Stimulated activated CD4-positive, alpha-beta T cell treated with anti-CD3 and anti-CD28 coated beads, Interleukin-1b, Interleukin-23, amount 100 ng/mL, for 24 hours (primary cell): ENCODE results near the gene RASL11A.
"Not testable (repeated sequence)": the region's sequence is repeated elsewhere in the genome, so short reads cannot be mapped to it uniquely, and the experiment has no call there.

Experiments used
- DNase-seq, 4 experiments: peaks; one replicate each; pipeline ENCODE4 v3.0.0-alpha.2; 2020; ENCODE audit warnings: low read depth in 4 of 4, low spot score in 1 of 4

The RASL11A gene

DNA sequence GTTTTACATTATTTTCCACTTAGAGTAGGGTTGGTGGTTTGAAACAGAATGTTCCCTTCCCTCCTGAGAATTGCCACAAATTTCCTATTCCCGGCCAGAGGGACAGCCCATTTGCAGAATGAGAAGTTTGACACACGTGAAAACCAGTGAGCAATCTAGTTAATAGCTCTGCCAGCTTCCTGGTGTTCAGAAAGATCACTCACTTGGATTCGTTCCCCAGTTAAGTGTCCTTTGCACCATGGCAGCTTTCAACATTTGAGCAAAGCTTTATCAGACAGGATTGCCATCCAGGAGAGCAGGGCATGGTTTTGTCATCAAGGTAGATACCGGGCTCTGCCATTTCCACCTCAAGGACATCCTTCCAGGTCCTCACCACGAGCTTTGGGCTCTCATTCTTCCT is 28.2 kb downstream of the RASL11A start:
- DNase-seq: no peak

DNA sequence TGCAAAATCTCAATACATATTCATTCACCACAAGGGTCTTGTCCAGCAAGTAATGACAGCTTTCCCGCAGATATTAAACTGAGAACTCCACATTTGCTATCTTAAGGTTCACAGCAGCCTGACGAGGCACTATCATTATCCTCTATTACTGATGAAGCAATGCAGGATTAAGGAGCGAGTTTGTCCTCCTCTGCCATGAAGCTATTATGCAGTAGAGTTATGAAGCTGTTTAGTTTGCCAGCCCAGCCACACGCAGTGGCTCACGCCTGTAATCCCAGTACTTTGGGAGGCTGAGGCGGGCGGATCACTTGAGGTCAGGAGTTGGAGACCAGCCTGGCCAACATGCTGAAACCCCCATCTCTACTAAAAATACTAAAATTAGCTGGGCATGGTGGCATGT is 29.8 kb downstream of the RASL11A start:
- DNase-seq: not testable (repeated sequence)

DNA sequence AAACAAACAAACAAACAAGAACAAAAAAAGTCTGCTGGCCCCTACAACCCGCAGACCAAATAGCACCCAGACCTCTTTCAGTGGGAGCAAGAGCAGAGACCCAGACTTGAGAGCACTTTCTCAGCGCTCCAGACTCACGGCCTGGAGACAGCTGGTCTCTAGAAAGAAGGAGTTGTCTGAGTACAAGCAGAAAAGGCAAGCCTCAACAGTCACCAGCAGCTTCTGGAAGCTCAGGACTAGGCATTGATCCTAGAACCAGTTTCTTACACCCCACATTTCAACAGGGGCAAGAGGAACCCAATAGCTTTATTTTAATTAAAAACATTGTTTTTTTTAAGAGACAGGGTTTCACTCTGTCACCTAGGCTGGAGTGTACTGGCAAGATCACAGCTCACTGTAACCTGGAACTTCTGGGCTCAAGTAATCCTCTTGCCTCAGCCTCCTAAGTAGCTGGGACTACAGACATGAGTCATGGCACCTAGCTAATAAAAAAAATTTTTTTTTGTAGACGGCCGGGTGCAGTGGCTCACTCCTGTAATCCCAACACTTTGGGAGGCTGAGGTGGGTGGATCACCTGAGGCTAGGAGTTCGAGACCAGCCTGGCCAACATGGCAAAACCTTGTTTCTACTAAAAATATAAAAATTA is 30.4 kb downstream of the RASL11A start:
- no peak for DNase-seq

DNA sequence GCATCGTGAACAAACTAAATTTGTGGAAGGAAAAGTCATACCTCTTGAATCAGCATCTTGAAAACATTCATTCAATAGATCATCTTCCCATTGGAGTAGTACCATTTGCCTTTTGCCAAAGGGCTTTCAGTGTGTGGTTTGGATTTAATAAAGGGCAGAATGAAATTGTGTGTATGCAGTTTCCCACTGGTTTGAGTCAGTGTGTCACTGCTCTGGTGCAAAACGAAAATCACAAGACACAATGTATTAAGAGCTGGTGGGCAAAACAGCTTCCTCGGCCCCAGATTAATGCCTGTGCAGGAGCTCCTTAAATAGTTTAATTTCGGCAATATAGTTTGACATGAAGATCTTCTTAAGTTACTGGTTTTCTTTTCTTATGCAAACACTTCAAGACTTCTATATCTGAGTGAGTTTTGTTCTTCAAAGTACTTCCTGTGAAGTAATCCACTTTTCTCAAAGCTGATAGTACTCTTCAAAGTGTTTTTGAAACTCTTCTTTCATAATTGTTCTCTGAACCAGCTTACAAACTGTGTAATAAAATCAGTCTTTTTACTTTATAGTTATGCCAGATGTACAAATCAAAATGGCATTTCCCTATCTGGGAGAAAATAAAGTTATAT is 32.1 kb downstream of the RASL11A start:
- no peak for DNase-seq

DNA sequence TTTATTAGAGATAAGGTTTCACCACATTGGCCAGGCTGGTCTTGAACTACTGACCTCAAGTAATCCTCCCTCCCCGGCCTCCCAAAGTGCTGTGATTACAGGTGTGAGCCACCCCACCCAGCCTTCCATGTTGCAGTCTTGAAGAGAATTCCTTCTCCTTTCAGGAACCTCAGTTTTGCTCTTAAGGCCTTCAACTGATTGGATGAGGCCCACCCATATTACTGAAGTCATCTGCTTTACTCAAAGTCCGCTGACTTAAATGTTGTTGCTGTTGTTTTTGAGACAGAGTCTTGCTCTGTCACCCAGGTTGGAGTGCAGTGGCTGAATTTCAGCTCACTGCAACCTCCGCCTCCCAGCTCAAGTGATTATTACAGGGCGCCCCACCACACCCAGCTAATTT is 33.5 kb downstream of the RASL11A start:
- DNase-seq: no peak

DNA sequence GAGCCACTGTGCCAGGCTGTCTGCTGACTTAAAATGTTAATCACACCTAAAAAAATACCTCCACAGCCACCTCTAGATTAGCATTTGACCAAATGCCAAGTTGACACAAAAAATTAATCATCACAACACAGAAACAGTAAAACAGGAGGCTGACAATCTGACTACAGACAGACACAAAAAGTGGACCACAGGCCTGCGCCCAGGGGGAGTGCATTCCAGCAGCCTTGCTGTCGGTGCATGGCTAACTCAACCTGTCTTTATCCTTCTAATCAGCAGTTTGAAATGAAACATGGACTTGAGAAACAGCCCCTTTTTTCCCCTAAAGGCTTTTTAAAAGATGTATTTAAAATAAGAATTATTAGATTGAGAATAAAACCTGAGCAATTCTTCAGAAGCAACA is 34.0 kb downstream of the RASL11A start:
- no peak for DNase-seq

DNA sequence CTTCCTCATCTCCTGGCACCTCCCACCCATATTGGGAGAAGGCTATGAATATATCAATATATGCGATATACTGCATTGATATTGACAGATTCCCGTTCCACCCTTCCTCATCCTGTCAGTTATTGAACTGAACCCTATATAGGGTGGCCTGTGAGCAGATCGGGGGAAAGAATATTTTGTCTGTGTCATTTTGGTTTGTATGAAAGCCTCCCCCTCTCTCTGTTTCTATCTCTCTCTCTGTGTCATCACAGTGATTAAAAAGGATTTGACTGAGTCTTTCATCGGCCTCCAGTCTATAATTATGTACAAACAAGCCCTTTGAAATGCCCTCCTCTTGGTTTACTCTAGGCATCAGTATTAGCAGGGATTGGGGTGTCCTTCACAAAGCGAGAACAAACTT is 35.7 kb downstream of the RASL11A start:
- no peak for DNase-seq

DNA sequence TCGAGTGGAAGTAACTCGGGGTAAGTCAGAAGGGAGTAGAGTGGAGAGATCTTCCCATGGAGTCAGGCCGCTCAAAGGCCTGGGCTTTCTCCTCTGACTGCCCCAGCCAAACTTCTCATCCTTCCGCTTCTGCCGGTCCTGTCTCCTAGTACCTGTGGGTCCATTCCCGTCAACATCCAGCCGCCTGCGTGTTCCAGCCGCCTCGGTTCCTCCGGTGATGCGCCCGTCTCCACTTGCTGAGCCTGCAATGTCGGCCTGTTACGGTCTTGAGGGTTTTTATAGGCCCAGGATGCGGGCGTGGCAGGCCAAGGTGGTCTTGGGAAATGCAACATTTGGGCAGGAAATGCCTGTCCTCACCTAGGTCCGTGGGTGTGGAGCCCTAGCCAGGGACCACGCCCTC is 38.3 kb downstream of the RASL11A start:
- no peak for DNase-seq

DNA sequence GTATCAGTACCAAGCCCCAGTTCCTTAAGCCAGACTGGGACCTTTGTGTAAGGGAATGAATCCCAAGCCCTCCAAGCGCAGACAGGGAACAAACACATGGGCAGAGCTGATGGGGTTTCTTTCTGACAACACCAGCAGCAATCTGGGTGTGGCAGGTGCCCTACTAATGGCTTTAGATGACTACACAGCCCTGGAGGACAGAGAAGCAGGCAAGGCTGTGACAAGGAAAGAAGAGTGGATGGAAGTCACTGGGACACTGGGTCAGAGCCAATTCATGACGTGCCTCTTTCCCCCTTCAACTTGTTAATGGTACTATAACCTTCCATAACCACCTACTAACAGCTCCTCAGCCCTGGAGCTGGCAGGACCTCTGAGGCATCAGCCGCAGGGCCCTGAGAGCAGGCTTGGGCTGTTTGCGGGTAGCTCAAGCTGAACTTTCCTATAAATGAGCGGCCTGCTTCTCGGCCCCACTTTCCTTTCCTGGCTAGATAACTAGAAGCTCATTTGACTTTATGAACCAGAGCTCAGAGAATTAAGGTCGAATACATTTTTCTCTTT is 38.9 kb downstream of the RASL11A start:
- no peak for DNase-seq

DNA sequence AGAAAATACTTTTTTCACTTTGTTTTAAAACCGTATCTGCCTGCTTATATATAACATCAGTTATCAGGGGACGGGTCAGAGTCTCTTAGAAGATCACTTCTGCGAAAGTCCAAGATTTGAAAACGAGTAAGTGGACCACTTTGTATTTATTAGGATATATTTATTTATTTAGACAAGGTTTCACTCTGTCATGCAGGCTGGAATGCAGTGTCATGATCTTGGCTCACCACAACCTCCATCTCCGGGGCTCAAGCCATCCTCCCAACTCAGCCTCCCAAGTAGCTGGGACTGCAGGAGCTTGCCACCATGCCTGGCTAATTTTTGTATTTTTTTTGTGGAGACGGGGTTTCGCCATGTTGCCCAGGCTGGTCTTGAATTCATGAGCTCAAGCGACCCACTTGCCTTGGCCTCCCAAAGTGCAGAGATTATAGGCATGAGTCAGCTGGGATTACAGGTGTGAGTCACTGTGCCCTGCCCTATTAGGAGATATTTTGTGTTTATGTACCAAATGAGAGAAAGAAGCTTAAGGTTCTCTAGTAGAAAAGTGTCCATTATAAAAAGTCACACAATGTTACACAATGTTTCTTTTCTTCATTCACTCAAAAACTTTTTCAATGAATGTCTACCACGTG is 39.5 kb downstream of the RASL11A start:
- DNase-seq: no peak

DNA sequence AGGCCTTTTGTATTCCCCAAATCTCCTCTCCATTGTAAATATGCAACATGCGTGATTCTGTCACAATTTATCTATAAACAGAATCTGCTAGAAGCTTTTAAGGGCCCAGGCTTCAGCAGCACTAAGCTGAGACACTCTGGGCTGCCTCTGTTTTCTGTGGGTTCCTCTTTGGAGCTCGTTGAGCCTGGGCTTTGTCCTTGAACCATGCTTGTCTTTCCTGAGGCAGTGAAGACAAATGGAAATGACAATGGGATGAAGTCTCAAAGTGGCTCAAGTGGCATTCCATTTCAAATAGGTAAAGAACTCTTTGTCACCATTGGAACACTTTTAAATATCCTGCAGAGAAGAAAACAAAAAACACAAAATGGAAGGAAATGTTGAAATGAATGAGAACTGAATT is 40.3 kb downstream of the RASL11A start:
- no peak for DNase-seq

DNA sequence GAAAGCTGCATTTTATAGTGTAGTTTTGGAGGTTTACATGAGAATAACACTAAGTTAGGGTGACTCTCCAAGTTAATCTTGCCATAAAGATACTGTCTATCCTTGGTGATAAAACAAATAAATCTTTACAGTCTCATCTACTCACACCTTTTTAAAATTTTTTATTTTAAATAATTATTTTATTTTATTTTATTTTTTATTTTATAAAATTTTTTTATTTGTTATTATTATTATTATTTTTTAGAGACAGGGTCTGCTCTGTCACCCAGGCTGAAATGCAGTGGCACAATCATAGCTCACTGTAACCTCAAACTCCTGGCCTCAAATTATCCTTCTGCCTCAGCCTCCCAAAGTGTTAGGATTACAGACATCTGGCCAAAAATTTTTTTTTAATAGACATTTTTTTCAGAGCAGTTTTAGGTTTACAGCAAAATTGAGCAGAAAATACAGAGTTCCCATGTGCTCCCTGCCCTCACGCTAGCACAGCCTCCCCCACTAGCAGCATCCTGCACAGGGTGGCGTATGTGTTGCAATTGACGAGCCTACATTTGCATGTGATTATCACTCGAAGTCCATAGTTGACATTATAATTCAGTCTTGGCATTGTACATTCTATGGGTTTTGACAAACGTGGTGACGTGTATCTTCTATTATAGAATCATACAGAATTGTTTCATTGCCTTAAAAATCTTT is 41.0 kb downstream of the RASL11A start:
- DNase-seq: no peak

DNA sequence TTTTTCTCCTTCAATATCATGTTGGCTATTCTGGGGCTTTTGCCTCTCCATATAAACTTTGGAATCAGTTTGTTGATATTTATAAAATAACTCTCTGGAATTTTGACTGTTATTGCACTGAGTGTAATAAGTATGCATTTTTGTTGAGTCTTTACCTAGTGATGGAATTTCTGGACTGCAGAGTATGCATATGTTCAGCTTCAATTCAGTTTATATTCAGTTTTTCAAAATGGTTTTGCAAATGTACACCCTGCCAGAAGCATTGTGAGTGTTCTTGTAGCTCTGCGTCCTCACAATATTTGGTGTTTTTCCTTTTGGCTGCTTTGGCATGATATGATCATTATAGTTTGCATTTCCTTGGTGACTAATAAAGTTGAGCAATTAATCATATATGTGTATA is 43.1 kb downstream of the RASL11A start:
- DNase-seq: no peak

DNA sequence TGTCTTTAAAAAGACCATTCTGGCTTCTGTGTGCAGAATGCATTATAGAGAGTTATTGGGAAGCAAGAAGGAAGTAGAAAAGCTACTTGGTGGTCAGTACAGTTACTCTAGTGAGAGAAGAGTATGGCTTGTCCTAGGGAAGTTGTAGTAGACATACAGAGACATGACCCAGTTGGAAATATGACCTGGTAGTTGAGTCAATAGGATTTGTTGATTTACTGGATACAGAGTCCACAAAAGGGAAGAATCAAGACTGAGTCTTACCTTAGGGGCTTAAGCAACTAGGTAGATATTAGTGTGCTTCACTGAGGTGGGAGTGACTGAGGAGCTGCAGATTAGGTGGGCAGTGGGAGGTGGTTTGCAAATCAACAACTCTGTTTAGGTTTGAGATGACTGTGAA is 48.8 kb downstream of the RASL11A start:
- DNase-seq: no peak

DNA sequence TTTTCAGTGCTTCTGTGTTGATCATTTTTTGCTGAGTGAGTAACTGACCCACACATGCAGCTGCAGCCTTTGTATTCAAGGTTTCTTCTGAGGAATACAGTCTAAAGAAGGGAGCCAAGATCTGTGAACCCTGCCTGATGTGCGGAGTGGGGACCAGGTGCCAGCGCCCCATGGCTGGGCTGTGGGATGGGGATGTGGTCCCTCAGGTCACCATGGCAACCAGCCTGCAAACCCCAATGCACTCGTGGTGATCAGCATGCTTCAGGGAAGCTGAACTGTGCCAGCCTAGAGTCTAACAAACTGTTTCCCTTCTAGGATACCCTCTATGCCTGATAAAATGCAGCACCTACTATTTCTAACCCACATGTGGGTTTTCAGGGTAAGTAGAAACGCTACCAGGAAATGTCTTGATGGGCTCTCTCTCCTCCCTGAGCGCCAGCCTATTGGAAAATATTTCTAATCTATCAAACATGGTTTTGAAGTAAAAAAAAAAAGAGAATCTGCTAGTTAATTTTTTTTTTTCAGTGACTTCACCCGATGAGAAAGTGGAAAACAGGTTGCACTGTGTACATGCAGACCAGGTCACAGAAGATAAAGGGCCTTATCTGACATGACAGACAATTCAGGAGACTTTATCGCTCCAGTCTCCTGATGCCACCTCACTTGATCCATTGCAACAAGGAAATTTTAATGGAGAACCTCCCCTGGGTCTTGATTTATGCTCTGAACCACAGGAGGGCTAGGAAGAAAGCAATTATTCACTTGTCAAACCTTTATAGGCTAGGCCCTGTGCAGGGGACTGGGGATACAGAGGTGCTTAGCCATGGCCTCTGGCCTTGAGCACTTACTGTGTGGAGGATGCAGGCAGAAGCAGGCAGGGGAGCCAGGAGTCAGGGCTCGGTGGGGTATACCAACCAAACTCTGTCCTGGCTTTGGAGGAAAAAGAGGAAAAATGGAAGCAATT is 51.1 kb downstream of the RASL11A start:
- DNase-seq: no peak

DNA sequence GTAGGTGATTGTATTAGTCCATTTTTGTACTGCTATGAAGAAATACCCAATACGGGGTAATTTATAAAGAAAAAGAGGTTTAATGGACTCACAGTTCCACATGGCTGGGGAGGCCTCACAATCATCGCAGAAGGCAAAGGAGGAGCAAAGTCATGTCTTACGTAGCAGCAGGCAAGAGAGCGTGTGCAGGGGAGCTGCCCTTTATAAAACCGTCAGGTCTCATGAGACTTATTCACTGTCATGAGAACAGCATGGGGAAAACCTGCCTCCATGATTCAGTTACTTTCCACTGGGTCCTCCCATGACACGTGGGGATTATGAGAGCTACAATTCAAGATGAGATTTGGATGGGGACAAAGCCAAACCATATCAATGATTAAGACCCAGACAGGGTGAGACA is 51.8 kb downstream of the RASL11A start:
- not testable (repeated sequence) for DNase-seq
